ENCODE results near the gene SIK2.

GRCh38 chr11:111639226-111639925 is 37.1 kb downstream of the SIK2 start:
- TF ChIP-seq, protein P1, sequence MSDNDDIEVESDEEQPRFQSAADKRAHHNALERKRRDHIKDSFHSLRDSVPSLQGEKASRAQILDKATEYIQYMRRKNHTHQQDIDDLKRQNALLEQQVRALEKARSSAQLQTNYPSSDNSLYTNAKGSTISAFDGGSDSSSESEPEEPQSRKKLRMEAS (IDR thresholded peaks at IDR 0.05), result no peak
- TF ChIP-seq, protein P2, sequence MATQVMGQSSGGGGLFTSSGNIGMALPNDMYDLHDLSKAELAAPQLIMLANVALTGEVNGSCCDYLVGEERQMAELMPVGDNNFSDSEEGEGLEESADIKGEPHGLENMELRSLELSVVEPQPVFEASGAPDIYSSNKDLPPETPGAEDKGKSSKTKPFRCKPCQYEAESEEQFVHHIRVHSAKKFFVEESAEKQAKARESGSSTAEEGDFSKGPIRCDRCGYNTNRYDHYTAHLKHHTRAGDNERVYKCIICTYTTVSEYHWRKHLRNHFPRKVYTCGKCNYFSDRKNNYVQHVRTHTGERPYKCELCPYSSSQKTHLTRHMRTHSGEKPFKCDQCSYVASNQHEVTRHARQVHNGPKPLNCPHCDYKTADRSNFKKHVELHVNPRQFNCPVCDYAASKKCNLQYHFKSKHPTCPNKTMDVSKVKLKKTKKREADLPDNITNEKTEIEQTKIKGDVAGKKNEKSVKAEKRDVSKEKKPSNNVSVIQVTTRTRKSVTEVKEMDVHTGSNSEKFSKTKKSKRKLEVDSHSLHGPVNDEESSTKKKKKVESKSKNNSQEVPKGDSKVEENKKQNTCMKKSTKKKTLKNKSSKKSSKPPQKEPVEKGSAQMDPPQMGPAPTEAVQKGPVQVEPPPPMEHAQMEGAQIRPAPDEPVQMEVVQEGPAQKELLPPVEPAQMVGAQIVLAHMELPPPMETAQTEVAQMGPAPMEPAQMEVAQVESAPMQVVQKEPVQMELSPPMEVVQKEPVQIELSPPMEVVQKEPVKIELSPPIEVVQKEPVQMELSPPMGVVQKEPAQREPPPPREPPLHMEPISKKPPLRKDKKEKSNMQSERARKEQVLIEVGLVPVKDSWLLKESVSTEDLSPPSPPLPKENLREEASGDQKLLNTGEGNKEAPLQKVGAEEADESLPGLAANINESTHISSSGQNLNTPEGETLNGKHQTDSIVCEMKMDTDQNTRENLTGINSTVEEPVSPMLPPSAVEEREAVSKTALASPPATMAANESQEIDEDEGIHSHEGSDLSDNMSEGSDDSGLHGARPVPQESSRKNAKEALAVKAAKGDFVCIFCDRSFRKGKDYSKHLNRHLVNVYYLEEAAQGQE (IDR thresholded peaks at IDR 0.05; ENCODE audit: low read depth), result no peak
- TF ChIP-seq TAF1 (IDR thresholded peaks at IDR 0.05; ENCODE audit: low read depth) (no peak), FOXM1 (IDR thresholded peaks at IDR 0.05; ENCODE audit: borderline replicate concordance, low read depth) (no peak)

Measured in Ishikawa (cell line).